ENCODE data around the gene EIF3I.

DNA sequence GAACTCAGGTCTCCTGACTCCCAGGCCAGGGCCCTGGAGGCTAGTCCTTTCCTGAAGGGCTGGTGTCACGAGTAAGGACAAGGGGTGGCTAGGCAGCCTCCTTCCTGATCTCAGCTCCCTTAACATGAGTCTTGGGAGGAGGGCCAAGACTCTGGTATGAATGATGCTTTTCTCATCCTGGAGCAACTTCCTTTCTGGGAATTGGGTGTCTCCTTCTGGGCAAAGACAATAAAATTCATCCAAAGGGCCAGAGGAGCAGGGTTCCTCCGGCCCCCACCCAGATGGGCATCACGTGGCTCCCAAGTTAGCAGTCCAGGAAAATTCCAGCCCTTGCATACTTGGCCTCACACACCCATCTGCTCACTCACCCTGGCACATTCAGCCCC, 24.7 kb downstream of the EIF3I start, which contains the start of gene FAM167B:
- TF ChIP-seq, protein P1, sequence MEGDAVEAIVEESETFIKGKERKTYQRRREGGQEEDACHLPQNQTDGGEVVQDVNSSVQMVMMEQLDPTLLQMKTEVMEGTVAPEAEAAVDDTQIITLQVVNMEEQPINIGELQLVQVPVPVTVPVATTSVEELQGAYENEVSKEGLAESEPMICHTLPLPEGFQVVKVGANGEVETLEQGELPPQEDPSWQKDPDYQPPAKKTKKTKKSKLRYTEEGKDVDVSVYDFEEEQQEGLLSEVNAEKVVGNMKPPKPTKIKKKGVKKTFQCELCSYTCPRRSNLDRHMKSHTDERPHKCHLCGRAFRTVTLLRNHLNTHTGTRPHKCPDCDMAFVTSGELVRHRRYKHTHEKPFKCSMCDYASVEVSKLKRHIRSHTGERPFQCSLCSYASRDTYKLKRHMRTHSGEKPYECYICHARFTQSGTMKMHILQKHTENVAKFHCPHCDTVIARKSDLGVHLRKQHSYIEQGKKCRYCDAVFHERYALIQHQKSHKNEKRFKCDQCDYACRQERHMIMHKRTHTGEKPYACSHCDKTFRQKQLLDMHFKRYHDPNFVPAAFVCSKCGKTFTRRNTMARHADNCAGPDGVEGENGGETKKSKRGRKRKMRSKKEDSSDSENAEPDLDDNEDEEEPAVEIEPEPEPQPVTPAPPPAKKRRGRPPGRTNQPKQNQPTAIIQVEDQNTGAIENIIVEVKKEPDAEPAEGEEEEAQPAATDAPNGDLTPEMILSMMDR (conservative IDR thresholded peaks at IDR 0.05 in 1 of 2, IDR thresholded peaks at IDR 0.05 in 1 of 2; ENCODE audit: extremely low read depth in 1 of 2, insufficient read depth in 1 of 2, low read depth in 1 of 2, low read length in 2 of 2): no peak
- no peak for TF ChIP-seq EZH2 (IDR thresholded peaks at IDR 0.05; ENCODE audit: borderline replicate concordance, low read length)

All from mammary epithelial cell (primary cell).